SU-DHL-6 (cell line): ENCODE data around the gene ADSS2.

Source experiments
- H2AFZ ChIP-seq: fragments of 200-600 bp; sonication (generic); 2 replicates; pipeline ENCODE4 v1.6.1; 2014; ENCODE audit warnings: low read depth, mild to moderate bottlenecking, moderate library complexity, mixed read lengths, antibody characterized with exemption, low read length; ENCODE audit not compliant: severe bottlenecking
- H3F3A ChIP-seq: fragments of 200-600 bp; shearing (Covaris generic); 2 replicates; pipeline ENCODE4 v1.6.0; 2016; ENCODE audit warnings: antibody characterized with exemption, mild to moderate bottlenecking; ENCODE audit not compliant: insufficient read depth
- H3K27ac ChIP-seq: fragments of 200-600 bp; sonication (generic); 2 replicates; pipeline ENCODE4 v1.5.1; 2016; ENCODE audit warnings: low read depth, mild to moderate bottlenecking, low read length, moderate library complexity, mixed read lengths
- H3K27me3 ChIP-seq: fragments of 200-600 bp; sonication (generic), shearing (Covaris generic); 2 replicates; pipeline ENCODE4 v1.6.0; 2014; ENCODE audit warnings: mild to moderate bottlenecking, low read length
- H3K36me3 ChIP-seq: fragments of 200-600 bp; sonication (generic); 2 replicates; pipeline ENCODE4 v1.6.1; 2014; ENCODE audit warnings: mild to moderate bottlenecking, low read length, mixed read lengths
- H3K4me2 ChIP-seq: fragments of 300-600, 200-600 bp; shearing (Covaris generic), sonication (generic); 2 replicates; pipeline ENCODE4 v1.6.0; 2014; ENCODE audit warnings: low read length, low read depth, mild to moderate bottlenecking; ENCODE audit not compliant: poor library complexity, severe bottlenecking
- H3K4me3 ChIP-seq: fragments of 200-600 bp; sonication (generic); 2 replicates; pipeline ENCODE4 v1.5.1; 2014; ENCODE audit warnings: antibody characterized with exemption, low read length, mild to moderate bottlenecking, mixed read lengths; ENCODE audit not compliant: insufficient read depth, poor library complexity, severe bottlenecking
- H3K79me2 ChIP-seq: fragments of 200-600 bp; sonication (generic); 2 replicates; pipeline ENCODE4 v1.6.1; 2014; ENCODE audit warnings: mild to moderate bottlenecking, low read length, moderate library complexity; ENCODE audit not compliant: insufficient read depth
- H3K9ac ChIP-seq: fragments of 200-600 bp; sonication (generic); 2 replicates; pipeline ENCODE4 v1.7.0; 2014; ENCODE audit warnings: mild to moderate bottlenecking, low read length
- H3K9me2 ChIP-seq: fragments of 200-600 bp; sonication (generic); replicated peaks from 2 replicates; pipeline ENCODE4 v1.6.1; 2014; ENCODE audit warnings: low read length; ENCODE audit not compliant: insufficient read depth
- H3K9me3 ChIP-seq: fragments of 200-600 bp; sonication (generic); 2 replicates; pipeline ENCODE4 v1.6.1; 2014; ENCODE audit warnings: low read length, mixed read lengths; ENCODE audit not compliant: insufficient read depth
- H4K20me1 ChIP-seq: fragments of 200-600 bp; sonication (generic); 2 replicates; pipeline ENCODE4 v1.6.1; 2014; ENCODE audit warnings: low read depth, mild to moderate bottlenecking, antibody characterized with exemption, low read length, moderate library complexity, mixed read lengths
- EZH2phosphoT487 ChIP-seq: fragments of 200-600 bp; sonication (generic), shearing (Covaris generic); conservative IDR thresholded peaks from 2 replicates; pipeline ENCODE4 v1.6.1; 2018; ENCODE audit warnings: mild to moderate bottlenecking, antibody characterized with exemption, low read length, moderate library complexity, mixed read lengths
- TF ChIP-seq, protein P1 (sequence below): fragments of 200-600 bp; sonication (generic); IDR thresholded peaks from one replicate; pipeline ENCODE4 v1.5.1; 2017; ENCODE audit warnings: antibody characterized with exemption, mild to moderate bottlenecking, low read length, moderate library complexity; ENCODE audit not compliant: insufficient read depth, poor library complexity, severe bottlenecking

The ADSS2 gene

DNA sequence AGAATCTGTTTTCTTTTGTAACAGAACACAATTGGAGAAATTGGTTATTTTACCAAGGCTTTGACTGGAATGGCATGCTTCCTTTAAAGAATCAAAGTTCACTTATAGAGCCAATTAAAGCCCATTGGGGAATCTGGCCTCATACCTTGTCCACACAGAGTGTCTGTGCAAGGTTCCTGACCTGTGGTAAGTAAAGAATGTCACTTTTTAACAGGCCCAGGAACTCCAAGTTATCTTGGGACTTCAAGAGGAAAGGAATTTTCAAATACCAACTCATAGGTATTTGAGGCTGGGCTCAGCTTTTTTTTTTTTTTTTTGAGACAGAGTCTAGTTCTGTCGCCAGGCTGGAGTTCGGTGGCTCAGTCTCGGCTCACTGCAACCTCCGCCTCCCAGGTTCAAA, 7.1 kb upstream of the ADSS2 start:
- no peak overlapping the region for H3K4me3 ChIP-seq
- TF ChIP-seq, protein P1, sequence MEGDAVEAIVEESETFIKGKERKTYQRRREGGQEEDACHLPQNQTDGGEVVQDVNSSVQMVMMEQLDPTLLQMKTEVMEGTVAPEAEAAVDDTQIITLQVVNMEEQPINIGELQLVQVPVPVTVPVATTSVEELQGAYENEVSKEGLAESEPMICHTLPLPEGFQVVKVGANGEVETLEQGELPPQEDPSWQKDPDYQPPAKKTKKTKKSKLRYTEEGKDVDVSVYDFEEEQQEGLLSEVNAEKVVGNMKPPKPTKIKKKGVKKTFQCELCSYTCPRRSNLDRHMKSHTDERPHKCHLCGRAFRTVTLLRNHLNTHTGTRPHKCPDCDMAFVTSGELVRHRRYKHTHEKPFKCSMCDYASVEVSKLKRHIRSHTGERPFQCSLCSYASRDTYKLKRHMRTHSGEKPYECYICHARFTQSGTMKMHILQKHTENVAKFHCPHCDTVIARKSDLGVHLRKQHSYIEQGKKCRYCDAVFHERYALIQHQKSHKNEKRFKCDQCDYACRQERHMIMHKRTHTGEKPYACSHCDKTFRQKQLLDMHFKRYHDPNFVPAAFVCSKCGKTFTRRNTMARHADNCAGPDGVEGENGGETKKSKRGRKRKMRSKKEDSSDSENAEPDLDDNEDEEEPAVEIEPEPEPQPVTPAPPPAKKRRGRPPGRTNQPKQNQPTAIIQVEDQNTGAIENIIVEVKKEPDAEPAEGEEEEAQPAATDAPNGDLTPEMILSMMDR, result no peak
- TF ChIP-seq EZH2phosphoT487, result no peak

DNA sequence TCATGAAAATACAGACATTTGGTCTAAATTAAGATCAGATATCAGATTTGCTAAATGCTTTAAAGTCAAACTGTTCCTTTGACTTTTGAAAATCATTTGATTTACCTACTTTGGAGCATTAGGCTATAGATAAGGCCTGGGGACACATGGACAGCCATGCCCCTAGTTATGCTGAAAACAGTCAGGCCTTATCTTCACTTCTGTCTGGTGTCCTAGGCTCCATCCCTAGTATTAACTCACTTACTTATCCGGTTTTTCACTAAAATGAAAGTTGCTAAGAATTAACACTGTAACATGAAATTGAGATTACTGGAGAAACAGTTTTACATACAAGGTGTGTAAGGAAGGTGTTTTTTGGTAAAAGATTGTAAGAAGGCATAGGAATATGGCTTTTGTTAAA, 4.9 kb upstream of the ADSS2 start:
- Histone ChIP-seq H3K79me2 (0 out of 2 replicates have a peak, but pooled peaks cover under 1% of the 10 kb centered on the region), H3F3A (no peaks in the 10 kb centered on the region), H4K20me1 (no peaks in the 10 kb centered on the region), H3K4me2 (no peak overlapping the region), H3K27ac (no peak overlapping the region), H3K36me3 (0 out of 2 replicates have a peak, but pooled peaks cover 5% of the 10 kb centered on the region), H3K9me3 (peaks cover 4% of the 10 kb centered on the region; the same call in 1 of the 2 replicates), H2AFZ (no peak overlapping the region), H3K4me3 (no peak overlapping the region), H3K27me3 (no peaks in the 10 kb centered on the region), H3K9ac (no peak overlapping the region), H3K9me2 (no peaks in the 10 kb centered on the region)
- TF ChIP-seq EZH2phosphoT487, result no peak
- TF ChIP-seq, protein P1, result no peak

More for the DNA sequence above, 7.1 kb upstream of the ADSS2 start:
- Histone ChIP-seq H2AFZ (no peak overlapping the region), H4K20me1 (no peaks in the 10 kb centered on the region), H3K79me2 (no peaks in the 10 kb centered on the region), H3F3A (peaks cover 12% of the 10 kb centered on the region), H3K9me2 (no peaks in the 10 kb centered on the region), H3K27me3 (no peaks in the 10 kb centered on the region), H3K4me2 (no peak overlapping the region), H3K9me3 (peaks cover 4% of the 10 kb centered on the region; the same call in 1 of the 2 replicates), H3K9ac (no peak overlapping the region), H3K27ac (no peak overlapping the region), H3K36me3 (no peaks in the 10 kb centered on the region)

DNA sequence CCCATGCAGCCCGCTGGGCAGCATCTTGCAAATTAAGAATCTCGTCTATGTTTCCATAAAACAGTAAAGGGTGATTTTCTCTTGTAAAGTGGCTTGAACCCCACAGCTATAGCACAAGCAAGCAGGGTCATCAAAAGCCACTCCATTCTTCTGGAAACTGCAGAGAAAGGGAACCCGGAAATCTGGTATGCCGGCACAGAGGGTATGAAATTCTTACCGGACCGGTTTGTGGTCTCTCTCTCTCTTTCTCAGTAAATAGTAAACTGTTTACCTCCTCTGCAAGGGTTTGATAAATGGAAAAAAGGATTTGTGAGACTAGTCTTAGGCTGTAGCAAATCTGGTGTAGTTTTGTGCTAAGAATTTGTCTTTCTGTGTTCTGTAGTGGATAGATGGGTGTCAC, 2.7 kb upstream of the ADSS2 start:
- Histone ChIP-seq H3K27me3 (no peaks in the 10 kb centered on the region), H3K4me2 (no peak overlapping the region), H4K20me1 (peaks cover 4% of the 10 kb centered on the region; the same call in 1 of the 2 replicates), H3K79me2 (peaks cover 22% of the 10 kb centered on the region), H2AFZ (no peak overlapping the region), H3K36me3 (peaks cover 12% of the 10 kb centered on the region; the same call in 1 of the 2 replicates), H3K9me2 (no peaks in the 10 kb centered on the region), H3K9ac (no peak overlapping the region), H3K9me3 (peaks cover 4% of the 10 kb centered on the region; the same call in 1 of the 2 replicates), H3F3A (no peaks in the 10 kb centered on the region), H3K27ac (no peak overlapping the region), H3K4me3 (no peak overlapping the region)
- no peak for TF ChIP-seq EZH2phosphoT487
- TF ChIP-seq, protein P1, result no peak
